GM12801 (cell line): Measurements from ENCODE around the gene ZNF536.

Experiments used
- CTCF ChIP-seq: IDR thresholded peaks from one replicate; pipeline ENCODE4 v1.5.1; 2011; ENCODE audit warnings: control low read depth; ENCODE audit not compliant: insufficient read length; ENCODE audit errors: extremely low read depth

ZNF536 gene

GRCh38 chr19:30482956-30483355 is 110.8 kb downstream of the ZNF536 start:
- TF ChIP-seq CTCF = no peak

DNA sequence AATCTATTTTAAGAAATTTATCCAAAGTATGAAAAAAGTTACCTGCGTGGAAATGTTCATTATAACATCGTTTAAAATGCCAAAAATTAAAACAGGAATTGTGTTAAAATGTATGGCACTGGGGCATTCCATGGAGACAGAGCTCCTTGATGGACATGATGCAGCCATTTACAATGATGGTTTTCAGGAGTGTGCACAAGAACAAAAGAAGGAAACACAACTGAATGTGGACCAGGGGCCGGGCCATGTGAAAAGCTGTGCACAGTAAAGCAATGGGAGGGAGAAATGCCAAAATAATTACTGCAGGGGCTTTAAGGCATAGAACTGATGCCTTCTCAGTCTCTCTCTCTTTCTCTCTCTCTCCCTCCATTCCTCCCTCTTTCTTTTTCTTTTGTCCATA is 115.0 kb downstream of the ZNF536 start:
- TF ChIP-seq CTCF = no peak

DNA sequence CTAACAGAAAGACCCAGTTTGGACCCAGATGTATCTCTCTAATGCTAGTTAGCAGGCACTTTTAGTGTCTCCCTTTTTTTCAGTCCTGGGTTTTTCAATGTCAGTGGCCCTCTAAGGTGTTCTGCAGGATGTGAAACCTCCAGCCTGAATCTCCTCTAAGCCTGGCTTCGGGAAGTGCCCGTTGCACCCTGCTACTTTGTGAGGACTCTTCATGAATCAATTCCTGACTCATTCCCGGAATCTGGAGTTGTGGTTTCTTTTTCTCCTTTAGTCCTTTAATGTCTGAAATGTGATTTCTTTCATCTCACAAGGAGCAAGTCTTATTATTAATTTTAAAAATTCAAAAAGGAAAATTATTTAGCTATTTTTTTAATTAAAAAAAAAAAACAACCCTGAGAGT is 116.0 kb downstream of the ZNF536 start:
- TF ChIP-seq CTCF = no peak

- TF ChIP-seq CTCF = no peak
These were observed 118.6 kb downstream of the ZNF536 start for GRCh38 chr19:30490760-30491159.

- TF ChIP-seq CTCF = no peak
These were observed 120.5 kb downstream of the ZNF536 start for GRCh38 chr19:30492586-30493270.

- no peak for TF ChIP-seq CTCF
These were observed 124.8 kb downstream of the ZNF536 start for GRCh38 chr19:30497034-30497433.

DNA sequence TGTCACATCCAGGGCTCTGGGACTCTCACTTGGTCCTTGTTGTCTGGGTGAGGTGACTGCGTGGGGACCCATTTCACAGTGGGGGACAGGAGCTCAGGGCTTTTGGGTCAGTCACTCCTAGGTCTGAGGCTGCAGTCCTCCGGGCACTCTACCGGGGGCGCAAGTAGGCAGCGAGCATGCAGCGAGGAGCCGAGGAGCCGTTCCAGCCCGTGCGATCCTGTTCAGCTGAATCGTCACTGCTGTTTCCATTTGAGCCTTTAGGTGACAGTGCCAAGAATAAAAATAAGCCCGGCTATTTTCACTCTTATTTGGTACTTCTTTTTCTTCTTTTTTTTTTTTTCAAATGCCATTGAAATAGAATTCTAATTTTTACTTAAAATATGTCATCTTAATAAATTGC is 126.5 kb downstream of the ZNF536 start:
- TF ChIP-seq CTCF = no peak
